HepG2 (cell line): ENCODE results near the gene CDK5RAP1. TPM values are rescaled to one million over a fixed set of nuclear protein-coding genes. Genes with fewer than 3 reads are reported as not detected.

Experiments used
- ATF1 ChIP-seq: IDR thresholded peaks from 2 replicates; pipeline ENCODE4 v1.6.1; 2016; ENCODE audit warnings: mild to moderate bottlenecking, control low read depth
- CENPX ChIP-seq: sonication (generic); formaldehyde crosslinking; IDR thresholded peaks from 2 replicates; pipeline ENCODE4 v1.9.0; 2021; ENCODE audit warnings: mild to moderate bottlenecking, missing genetic modification reagents, moderate library complexity
- GABPA ChIP-seq, 2 experiments: IDR thresholded peaks; 2 replicates each; pipeline ENCODE4 v1.6.1; 2011 to 2016; ENCODE audit warnings: low read depth in 2 of 2, low read length in 1 of 2, missing biosample characterization in 1 of 2, missing genetic modification characterization in 1 of 2
- GZF1 ChIP-seq: sonication (generic); formaldehyde crosslinking; IDR thresholded peaks from 2 replicates; pipeline ENCODE4 v1.5.1; 2020; ENCODE audit warnings: mild to moderate bottlenecking, missing genetic modification reagents
- HIVEP1 ChIP-seq: sonication (generic); formaldehyde crosslinking; IDR thresholded peaks from 2 replicates; pipeline ENCODE4 v1.4.0; 2020; ENCODE audit warnings: mild to moderate bottlenecking, missing genetic modification reagents
- JUN ChIP-seq: sonication (generic); formaldehyde crosslinking; IDR thresholded peaks from 2 replicates; pipeline ENCODE4 v1.4.0; 2020; ENCODE audit warnings: mild to moderate bottlenecking, missing genetic modification reagents
- NCOR1 ChIP-seq: fragments of 200-600 bp; sonication (generic); IDR thresholded peaks from 2 replicates; pipeline ENCODE4 v1.7.0; 2017; ENCODE audit warnings: antibody characterized with exemption, low read length, borderline replicate concordance
- PLRG1 ChIP-seq: fragments of 450-650 bp; conservative IDR thresholded peaks from 2 replicates; pipeline ENCODE4 v1.6.1; 2016
- RARG ChIP-seq: sonication (generic); formaldehyde crosslinking; IDR thresholded peaks from 2 replicates; pipeline ENCODE4 v1.4.0; 2020; ENCODE audit warnings: low read depth, mild to moderate bottlenecking, missing genetic modification reagents
- ZNF205 ChIP-seq: IDR thresholded peaks from 2 replicates; pipeline ENCODE4 v1.6.1; 2018; ENCODE audit warnings: missing biosample characterization, missing genetic modification reagents
- ZNF24 ChIP-seq: fragments of 450-650 bp; IDR thresholded peaks from 2 replicates; pipeline ENCODE4 v1.6.1; 2017; ENCODE audit warnings: antibody characterized with exemption, mild to moderate bottlenecking
- ZNF564 ChIP-seq: sonication (generic); formaldehyde crosslinking; IDR thresholded peaks from 2 replicates; pipeline ENCODE4 v1.8.1; 2023; ENCODE audit warnings: mild to moderate bottlenecking, missing genetic modification reagents
- ZNF572 ChIP-seq: sonication (generic); formaldehyde crosslinking; IDR thresholded peaks from 2 replicates; pipeline ENCODE4 v1.5.1; 2020; ENCODE audit warnings: mild to moderate bottlenecking, missing genetic modification reagents
- ZNF629 ChIP-seq: sonication (generic); formaldehyde crosslinking; conservative IDR thresholded peaks from 2 replicates; pipeline ENCODE4 v1.5.0; 2020; ENCODE audit warnings: missing genetic modification reagents
- ZNF7 ChIP-seq: IDR thresholded peaks from 2 replicates; pipeline ENCODE4 v1.6.1; 2016; ENCODE audit warnings: missing biosample characterization, missing genetic modification reagents
- polyA plus RNA-seq, 8 experiments: library from polyadenylated mRNA; depleted of rRNA in 3 of 8; stranded (reverse) in 7 of 8; unstranded in 1 of 8; fragments of >200 nt; fragmentation: Illumina TruSeq in 4 of 8; extraction: Trizol in 4 of 8; gene quantifications; 2 replicates each; pipeline versions ENCODE4 v1.2.1 to v1.2.3, GENCODE V29; 2011 to 2016; ENCODE audit warnings: low read depth in 4 of 8, missing spikeins in 1 of 8, mixed read lengths in 1 of 8; ENCODE audit not compliant: insufficient read depth in 1 of 8
- total RNA-seq, 5 experiments: library from RNA; depleted of rRNA; stranded (reverse); fragments of >200 nt; fragmentation: Illumina TruSeq; extraction: Trizol; gene quantifications; 2 replicates each; pipeline ENCODE4 v1.2.3, GENCODE V29; 2016; ENCODE audit warnings: low read depth in 1 of 5
- TF ChIP-seq, protein P1 (sequence below): IDR thresholded peaks from 2 replicates; pipeline ENCODE4 v1.6.1; 2012; ENCODE audit warnings: low read depth, low read length, improper control_type of control experiment
- TF ChIP-seq, protein P2 (sequence below): sonication (generic); formaldehyde crosslinking; IDR thresholded peaks from 2 replicates; pipeline ENCODE4 v1.5.1; 2020; ENCODE audit warnings: mild to moderate bottlenecking, missing genetic modification reagents, borderline replicate concordance
- TF ChIP-seq, protein P3 (sequence below), 2 experiments: fragments of 450-650 bp in 1 of 2; sonication (generic) in 1 of 2; formaldehyde crosslinking; IDR thresholded peaks; 2 replicates each; pipeline versions ENCODE4 v1.5.0 to v1.8.0; 2020 to 2022; ENCODE audit warnings: mild to moderate bottlenecking in 1 of 2, missing genetic modification reagents in 1 of 2
- TF ChIP-seq, protein P4 (sequence below): sonication (generic); formaldehyde crosslinking; conservative IDR thresholded peaks from 2 replicates; pipeline ENCODE4 v1.4.0; 2020; ENCODE audit warnings: mild to moderate bottlenecking, missing genetic modification reagents, moderate library complexity
- TF ChIP-seq, protein P5 (sequence below): sonication (generic); formaldehyde crosslinking; IDR thresholded peaks from 2 replicates; pipeline ENCODE4 v1.8.1; 2023; ENCODE audit warnings: missing genetic modification reagents, mild to moderate bottlenecking, borderline replicate concordance

CDK5RAP1 gene
- total and polyA plus RNA-seq, 2 of the 13 experiments (the other 11 are each of a cell fraction or from before 2014, with no cell fraction given): 53.6 to 98.2 TPM

DNA sequence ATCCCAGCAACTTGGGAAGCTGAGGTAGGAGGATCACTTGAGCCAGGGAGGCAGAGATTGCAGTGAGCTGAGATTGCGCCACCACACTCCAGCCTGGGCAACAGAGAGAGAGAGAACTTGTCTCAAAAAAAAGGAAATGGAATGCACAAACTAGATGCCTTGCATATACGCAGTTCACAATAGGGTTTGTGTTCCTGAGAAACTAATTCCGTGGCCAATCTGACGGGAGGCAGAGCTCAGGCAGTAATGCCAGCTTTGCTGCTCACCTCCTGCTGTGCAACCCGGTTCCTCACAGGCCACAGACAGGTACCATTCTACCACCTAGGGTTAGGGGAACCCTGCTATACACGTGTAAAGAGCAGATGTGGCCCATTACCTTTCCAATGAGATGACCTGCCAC lies 1.4 kb downstream of the CDK5RAP1 start (continued):
- TF ChIP-seq, protein P1, sequence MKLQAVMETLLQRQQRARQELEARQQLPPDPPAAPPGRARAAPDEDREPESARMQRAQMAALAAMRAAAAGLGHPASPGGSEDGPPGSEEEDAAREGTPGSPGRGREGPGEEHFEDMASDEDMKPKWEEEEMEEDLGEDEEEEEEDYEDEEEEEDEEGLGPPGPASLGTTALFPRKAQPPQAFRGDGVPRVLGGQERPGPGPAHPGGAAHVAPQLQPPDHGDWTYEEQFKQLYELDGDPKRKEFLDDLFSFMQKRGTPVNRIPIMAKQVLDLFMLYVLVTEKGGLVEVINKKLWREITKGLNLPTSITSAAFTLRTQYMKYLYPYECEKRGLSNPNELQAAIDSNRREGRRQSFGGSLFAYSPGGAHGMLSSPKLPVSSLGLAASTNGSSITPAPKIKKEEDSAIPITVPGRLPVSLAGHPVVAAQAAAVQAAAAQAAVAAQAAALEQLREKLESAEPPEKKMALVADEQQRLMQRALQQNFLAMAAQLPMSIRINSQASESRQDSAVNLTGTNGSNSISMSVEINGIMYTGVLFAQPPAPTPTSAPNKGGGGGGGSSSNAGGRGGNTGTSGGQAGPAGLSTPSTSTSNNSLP: no peak
- TF ChIP-seq JUN (CRISPR knock-in tag): no peak
- TF ChIP-seq, protein P2, sequence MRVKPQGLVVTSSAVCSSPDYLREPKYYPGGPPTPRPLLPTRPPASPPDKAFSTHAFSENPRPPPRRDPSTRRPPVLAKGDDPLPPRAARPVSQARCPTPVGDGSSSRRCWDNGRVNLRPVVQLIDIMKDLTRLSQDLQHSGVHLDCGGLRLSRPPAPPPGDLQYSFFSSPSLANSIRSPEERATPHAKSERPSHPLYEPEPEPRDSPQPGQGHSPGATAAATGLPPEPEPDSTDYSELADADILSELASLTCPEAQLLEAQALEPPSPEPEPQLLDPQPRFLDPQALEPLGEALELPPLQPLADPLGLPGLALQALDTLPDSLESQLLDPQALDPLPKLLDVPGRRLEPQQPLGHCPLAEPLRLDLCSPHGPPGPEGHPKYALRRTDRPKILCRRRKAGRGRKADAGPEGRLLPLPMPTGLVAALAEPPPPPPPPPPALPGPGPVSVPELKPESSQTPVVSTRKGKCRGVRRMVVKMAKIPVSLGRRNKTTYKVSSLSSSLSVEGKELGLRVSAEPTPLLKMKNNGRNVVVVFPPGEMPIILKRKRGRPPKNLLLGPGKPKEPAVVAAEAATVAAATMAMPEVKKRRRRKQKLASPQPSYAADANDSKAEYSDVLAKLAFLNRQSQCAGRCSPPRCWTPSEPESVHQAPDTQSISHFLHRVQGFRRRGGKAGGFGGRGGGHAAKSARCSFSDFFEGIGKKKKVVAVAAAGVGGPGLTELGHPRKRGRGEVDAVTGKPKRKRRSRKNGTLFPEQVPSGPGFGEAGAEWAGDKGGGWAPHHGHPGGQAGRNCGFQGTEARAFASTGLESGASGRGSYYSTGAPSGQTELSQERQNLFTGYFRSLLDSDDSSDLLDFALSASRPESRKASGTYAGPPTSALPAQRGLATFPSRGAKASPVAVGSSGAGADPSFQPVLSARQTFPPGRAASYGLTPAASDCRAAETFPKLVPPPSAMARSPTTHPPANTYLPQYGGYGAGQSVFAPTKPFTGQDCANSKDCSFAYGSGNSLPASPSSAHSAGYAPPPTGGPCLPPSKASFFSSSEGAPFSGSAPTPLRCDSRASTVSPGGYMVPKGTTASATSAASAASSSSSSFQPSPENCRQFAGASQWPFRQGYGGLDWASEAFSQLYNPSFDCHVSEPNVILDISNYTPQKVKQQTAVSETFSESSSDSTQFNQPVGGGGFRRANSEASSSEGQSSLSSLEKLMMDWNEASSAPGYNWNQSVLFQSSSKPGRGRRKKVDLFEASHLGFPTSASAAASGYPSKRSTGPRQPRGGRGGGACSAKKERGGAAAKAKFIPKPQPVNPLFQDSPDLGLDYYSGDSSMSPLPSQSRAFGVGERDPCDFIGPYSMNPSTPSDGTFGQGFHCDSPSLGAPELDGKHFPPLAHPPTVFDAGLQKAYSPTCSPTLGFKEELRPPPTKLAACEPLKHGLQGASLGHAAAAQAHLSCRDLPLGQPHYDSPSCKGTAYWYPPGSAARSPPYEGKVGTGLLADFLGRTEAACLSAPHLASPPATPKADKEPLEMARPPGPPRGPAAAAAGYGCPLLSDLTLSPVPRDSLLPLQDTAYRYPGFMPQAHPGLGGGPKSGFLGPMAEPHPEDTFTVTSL (CRISPR knock-in tag): no peak
- no peak for TF ChIP-seq ATF1 (CRISPR knock-in tag)
- TF ChIP-seq GZF1 (CRISPR knock-in tag): no peak
- TF ChIP-seq RARG: no peak
- TF ChIP-seq, protein P3, sequence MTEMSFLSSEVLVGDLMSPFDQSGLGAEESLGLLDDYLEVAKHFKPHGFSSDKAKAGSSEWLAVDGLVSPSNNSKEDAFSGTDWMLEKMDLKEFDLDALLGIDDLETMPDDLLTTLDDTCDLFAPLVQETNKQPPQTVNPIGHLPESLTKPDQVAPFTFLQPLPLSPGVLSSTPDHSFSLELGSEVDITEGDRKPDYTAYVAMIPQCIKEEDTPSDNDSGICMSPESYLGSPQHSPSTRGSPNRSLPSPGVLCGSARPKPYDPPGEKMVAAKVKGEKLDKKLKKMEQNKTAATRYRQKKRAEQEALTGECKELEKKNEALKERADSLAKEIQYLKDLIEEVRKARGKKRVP (CRISPR knock-in tag; IDR thresholded peaks at IDR 0.05): no peak
- no peak for TF ChIP-seq ZNF24
- TF ChIP-seq HIVEP1 (CRISPR knock-in tag): no peak
- no peak for TF ChIP-seq CENPX (CRISPR knock-in tag)
- TF ChIP-seq, protein P4, sequence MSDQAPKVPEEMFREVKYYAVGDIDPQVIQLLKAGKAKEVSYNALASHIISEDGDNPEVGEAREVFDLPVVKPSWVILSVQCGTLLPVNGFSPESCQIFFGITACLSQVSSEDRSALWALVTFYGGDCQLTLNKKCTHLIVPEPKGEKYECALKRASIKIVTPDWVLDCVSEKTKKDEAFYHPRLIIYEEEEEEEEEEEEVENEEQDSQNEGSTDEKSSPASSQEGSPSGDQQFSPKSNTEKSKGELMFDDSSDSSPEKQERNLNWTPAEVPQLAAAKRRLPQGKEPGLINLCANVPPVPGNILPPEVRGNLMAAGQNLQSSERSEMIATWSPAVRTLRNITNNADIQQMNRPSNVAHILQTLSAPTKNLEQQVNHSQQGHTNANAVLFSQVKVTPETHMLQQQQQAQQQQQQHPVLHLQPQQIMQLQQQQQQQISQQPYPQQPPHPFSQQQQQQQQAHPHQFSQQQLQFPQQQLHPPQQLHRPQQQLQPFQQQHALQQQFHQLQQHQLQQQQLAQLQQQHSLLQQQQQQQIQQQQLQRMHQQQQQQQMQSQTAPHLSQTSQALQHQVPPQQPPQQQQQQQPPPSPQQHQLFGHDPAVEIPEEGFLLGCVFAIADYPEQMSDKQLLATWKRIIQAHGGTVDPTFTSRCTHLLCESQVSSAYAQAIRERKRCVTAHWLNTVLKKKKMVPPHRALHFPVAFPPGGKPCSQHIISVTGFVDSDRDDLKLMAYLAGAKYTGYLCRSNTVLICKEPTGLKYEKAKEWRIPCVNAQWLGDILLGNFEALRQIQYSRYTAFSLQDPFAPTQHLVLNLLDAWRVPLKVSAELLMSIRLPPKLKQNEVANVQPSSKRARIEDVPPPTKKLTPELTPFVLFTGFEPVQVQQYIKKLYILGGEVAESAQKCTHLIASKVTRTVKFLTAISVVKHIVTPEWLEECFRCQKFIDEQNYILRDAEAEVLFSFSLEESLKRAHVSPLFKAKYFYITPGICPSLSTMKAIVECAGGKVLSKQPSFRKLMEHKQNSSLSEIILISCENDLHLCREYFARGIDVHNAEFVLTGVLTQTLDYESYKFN (CRISPR knock-in tag): no peak
- TF ChIP-seq, protein P5, sequence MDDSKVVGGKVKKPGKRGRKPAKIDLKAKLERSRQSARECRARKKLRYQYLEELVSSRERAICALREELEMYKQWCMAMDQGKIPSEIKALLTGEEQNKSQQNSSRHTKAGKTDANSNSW (CRISPR knock-in tag): no peak
- no peak for TF ChIP-seq ZNF629 (CRISPR knock-in tag)
- 0 out of 2 replicates have a peak, but pooled peaks have one; percentile 53 for TF ChIP-seq ZNF572 (CRISPR knock-in tag)
- no peak for TF ChIP-seq NCOR1
- TF ChIP-seq PLRG1: no peak
- TF ChIP-seq ZNF7 (CRISPR knock-in tag): no peak
- no peak for TF ChIP-seq GABPA (IDR thresholded peaks at IDR 0.05; ENCODE audit: low read depth, low read length)
- no peak for TF ChIP-seq GABPA (CRISPR knock-in tag; IDR thresholded peaks at IDR 0.05; ENCODE audit: low read depth)
- no peak for TF ChIP-seq ZNF564
- no peak for TF ChIP-seq ZNF205 (CRISPR knock-in tag)
